H7 (cell line): ENCODE results near the gene TAS2R5. TPM values are rescaled to one million over a fixed set of nuclear protein-coding genes. Genes with fewer than 3 reads are reported as not detected.
"Not testable (repeated sequence)": the region's sequence is repeated elsewhere in the genome, so short reads cannot be mapped to it uniquely, and the experiment has no call there.

Experiments
- DNase-seq: peaks from one replicate; pipeline ENCODE4 v3.0.0; 2012
- H3K27me3 ChIP-seq: 2 replicates; pipeline ENCODE4 v1.6.0; 2011; ENCODE audit warnings: mild to moderate bottlenecking, low read length; ENCODE audit not compliant: control insufficient read depth, insufficient read depth
- H3K36me3 ChIP-seq: replicated peaks from 2 replicates; pipeline ENCODE4 v1.5.1; 2011; ENCODE audit warnings: low read length; ENCODE audit not compliant: control insufficient read depth, insufficient read depth
- H3K4me3 ChIP-seq: 2 replicates; pipeline ENCODE4 v1.5.1; 2011; ENCODE audit warnings: low read depth, mild to moderate bottlenecking, control low read depth, low read length, moderate library complexity; ENCODE audit not compliant: insufficient read depth
- total RNA-seq: library from RNA; depleted of rRNA; stranded (reverse); fragments of >200 nt; shearing (Covaris generic); gene quantifications from 2 replicates; pipeline ENCODE4 v1.2.3, GENCODE V29; 2014; rRNA removed

Gene TAS2R5
- total RNA-seq, 1 experiment from 2014 or later, result 0.24 TPM

GRCh38 chr7:141822432-141822831 is 32.4 kb downstream of the TAS2R5 start:
- DNase-seq, H3K36me3 ChIP-seq: not testable (repeated sequence)

GRCh38 chr7:141837683-141838082 is 47.7 kb downstream of the TAS2R5 start:
- no peak for DNase-seq

More at GRCh38 chr7:141822432-141822831, 32.4 kb downstream of the TAS2R5 start:
- not testable (repeated sequence) for H3K27me3 ChIP-seq, H3K4me3 ChIP-seq

GRCh38 chr7:141838581-141838980 is 48.6 kb downstream of the TAS2R5 start:
- DNase-seq, result no peak
- Histone ChIP-seq H3K36me3 (no peaks in the 10 kb centered on the region), H3K27me3 (no peaks in the 10 kb centered on the region)

More at GRCh38 chr7:141837683-141838082, 47.7 kb downstream of the TAS2R5 start:
- no peak overlapping the region for H3K4me3 ChIP-seq
- no peaks in the 10 kb centered on the region for H3K36me3 ChIP-seq
- no peaks in the 10 kb centered on the region for H3K27me3 ChIP-seq

GRCh38 chr7:141839256-141839655 is 49.2 kb downstream of the TAS2R5 start:
- Histone ChIP-seq H3K4me3 (no peak overlapping the region), H3K27me3 (no peaks in the 10 kb centered on the region), H3K36me3 (no peaks in the 10 kb centered on the region)
- DNase-seq, result no peak

More at GRCh38 chr7:141838581-141838980, 48.6 kb downstream of the TAS2R5 start:
- H3K4me3 ChIP-seq, result no peak overlapping the region

GRCh38 chr7:141840708-141841107 is 50.7 kb downstream of the TAS2R5 start:
- H3K36me3 ChIP-seq, result no peaks in the 10 kb centered on the region

More at GRCh38 chr7:141840708-141841107, 50.7 kb downstream of the TAS2R5 start:
- DNase-seq, result no peak
- no peak overlapping the region for H3K4me3 ChIP-seq
- H3K27me3 ChIP-seq, result no peaks in the 10 kb centered on the region

Other genes with a start within 250 kb of the TAS2R5 start
- gene AGK, start 238.8 kb upstream of the TAS2R5 start, total RNA-seq, result 49.1 and 59.9 TPM in 2 replicates
- gene DENND11, start 88.1 kb upstream of the TAS2R5 start, total RNA-seq, result 13.4 and 18.0 TPM in 2 replicates
- gene WEE2, start 81.9 kb upstream of the TAS2R5 start, total RNA-seq, result 0.76 TPM in 1 of 2 replicates, not detected in the other
- 165 and 173 TPM in 2 replicates for gene SSBP1, start 51.9 kb upstream of the TAS2R5 start, total RNA-seq
- 0.67 and 0.69 TPM in 2 replicates for gene TAS2R3, start 26.1 kb upstream of the TAS2R5 start, total RNA-seq
- gene TAS2R4, start 13.5 kb upstream of the TAS2R5 start, total RNA-seq, result 0.17 and 0.63 TPM in 2 replicates
- not detected in 2 replicates for gene PRSS37, start 51.3 kb downstream of the TAS2R5 start, total RNA-seq
- gene OR9A4, start 126.2 kb downstream of the TAS2R5 start, total RNA-seq, result not detected in 2 replicates
- gene CLEC5A, start 156.8 kb downstream of the TAS2R5 start, total RNA-seq, result not detected in 2 replicates
- gene TAS2R38, start 183.6 kb downstream of the TAS2R5 start, total RNA-seq, result not detected in 2 replicates
- 0.14 and 0.22 TPM in 2 replicates for gene MGAM, start 205.7 kb downstream of the TAS2R5 start, total RNA-seq